H9 (cell line): ENCODE results near the gene AGT. TPM values are rescaled to one million over a fixed set of nuclear protein-coding genes. Genes with fewer than 3 reads are reported as not detected.

Experiments used
- DNase-seq: peaks from one replicate; pipeline ENCODE4 v3.0.0-alpha.2; 2017
- H2AFZ ChIP-seq: one replicate; pipeline ENCODE4 v1.6.1; 2013; ENCODE audit warnings: mild to moderate bottlenecking, low read length, control low read depth, moderate library complexity
- H2AK5ac ChIP-seq: 2 replicates; pipeline ENCODE4 v1.6.1; 2013; ENCODE audit warnings: low read length, control low read depth, mixed read lengths; ENCODE audit not compliant: insufficient read length
- H2BK120ac ChIP-seq: one replicate; pipeline ENCODE4 v1.6.1; 2013; ENCODE audit warnings: low read depth, mild to moderate bottlenecking, low read length, control low read depth, inconsistent platforms; ENCODE audit not compliant: poor library complexity, severe bottlenecking
- H2BK12ac ChIP-seq: 2 replicates; pipeline ENCODE4 v1.6.1; 2013; ENCODE audit warnings: low read length, control low read depth, mixed read lengths, low read depth; ENCODE audit not compliant: insufficient read length
- H2BK15ac ChIP-seq: 2 replicates; pipeline ENCODE4 v1.6.1; 2013; ENCODE audit warnings: low read depth, low read length, control low read depth
- H2BK20ac ChIP-seq: one replicate; pipeline ENCODE4 v1.6.1; 2013; ENCODE audit warnings: low read depth, mild to moderate bottlenecking, low read length, control low read depth, inconsistent platforms; ENCODE audit not compliant: poor library complexity, severe bottlenecking
- H2BK5ac ChIP-seq: 2 replicates; pipeline ENCODE4 v1.6.1; 2013; ENCODE audit warnings: low read length, control low read depth, mixed read lengths; ENCODE audit not compliant: insufficient read length
- H3K14ac ChIP-seq: 2 replicates; pipeline ENCODE4 v1.6.1; 2013; ENCODE audit warnings: low read length, control low read depth; ENCODE audit not compliant: insufficient read depth
- H3K18ac ChIP-seq: 2 replicates; pipeline ENCODE4 v1.6.1; 2013; ENCODE audit warnings: low read depth, mild to moderate bottlenecking, mixed read lengths, low read length, control low read depth; ENCODE audit not compliant: insufficient read length
- H3K23ac ChIP-seq: 2 replicates; pipeline ENCODE4 v1.6.1; 2013; ENCODE audit warnings: low read length, control low read depth, mixed read lengths, low read depth; ENCODE audit not compliant: insufficient read length
- H3K23me2 ChIP-seq: 2 replicates; pipeline ENCODE4 v1.6.1; 2013; ENCODE audit warnings: low read depth, mild to moderate bottlenecking, mixed read lengths, low read length, control low read depth; ENCODE audit not compliant: insufficient read length, poor library complexity, severe bottlenecking
- H3K27ac ChIP-seq: 2 replicates; pipeline ENCODE4 v1.5.1; 2013; ENCODE audit warnings: low read length, control low read depth, mixed read lengths, low read depth; ENCODE audit not compliant: insufficient read length
- H3K27me3 ChIP-seq: 2 replicates; pipeline ENCODE4 v1.6.1; 2013; ENCODE audit warnings: low read length, control low read depth, inconsistent platforms; ENCODE audit not compliant: insufficient read depth
- H3K4ac ChIP-seq: 2 replicates; pipeline ENCODE4 v1.6.1; 2013; ENCODE audit warnings: low read depth, mild to moderate bottlenecking, control low read depth, inconsistent platforms, low read length, moderate library complexity
- H3K4me1 ChIP-seq: 2 replicates; pipeline ENCODE4 v1.6.1; 2013; ENCODE audit warnings: low read length, control low read depth, inconsistent platforms; ENCODE audit not compliant: insufficient read depth
- H3K4me2 ChIP-seq: 2 replicates; pipeline ENCODE4 v1.6.1; 2013; ENCODE audit warnings: low read length, control low read depth, mixed read lengths; ENCODE audit not compliant: insufficient read length, insufficient read depth
- H3K56ac ChIP-seq: 2 replicates; pipeline ENCODE4 v1.6.1; 2013; ENCODE audit warnings: low read depth, mild to moderate bottlenecking, mixed read lengths, low read length, control low read depth; ENCODE audit not compliant: insufficient read length
- H3K79me1 ChIP-seq: 2 replicates; pipeline ENCODE4 v1.6.1; 2013; ENCODE audit warnings: low read depth, mild to moderate bottlenecking, moderate library complexity, low read length, control low read depth, inconsistent platforms; ENCODE audit not compliant: insufficient read depth, poor library complexity, severe bottlenecking
- H3K79me2 ChIP-seq: 2 replicates; pipeline ENCODE4 v1.6.1; 2013; ENCODE audit warnings: low read length, control low read depth, inconsistent platforms; ENCODE audit not compliant: insufficient read depth
- H3K9ac ChIP-seq: 2 replicates; pipeline ENCODE4 v1.6.1; 2013; ENCODE audit warnings: low read length, control low read depth, mixed read lengths; ENCODE audit not compliant: insufficient read length; ENCODE audit errors: extremely low read depth
- H3K9me3 ChIP-seq: one replicate; pipeline ENCODE4 v1.6.1; 2013; ENCODE audit warnings: low read depth, low read length, inconsistent platforms; ENCODE audit not compliant: control insufficient read depth
- H3T11ph ChIP-seq: one replicate; pipeline ENCODE4 v1.6.1; 2013; ENCODE audit warnings: mild to moderate bottlenecking, low read length, control low read depth, inconsistent platforms
- H4K20me1 ChIP-seq: one replicate; pipeline ENCODE4 v1.6.1; 2013; ENCODE audit not compliant: control insufficient read depth, insufficient read length, insufficient read depth
- H4K5ac ChIP-seq: 2 replicates; pipeline ENCODE4 v1.6.1; 2013; ENCODE audit warnings: low read depth, mild to moderate bottlenecking, mixed read lengths, low read length, control low read depth; ENCODE audit not compliant: insufficient read length
- H4K8ac ChIP-seq: replicated peaks from 2 replicates; pipeline ENCODE4 v1.6.1; 2013; ENCODE audit warnings: low read length, control low read depth, mixed read lengths, low read depth; ENCODE audit not compliant: insufficient read length
- H4K91ac ChIP-seq: 2 replicates; pipeline ENCODE4 v1.6.1; 2013; ENCODE audit warnings: low read depth, mild to moderate bottlenecking, moderate library complexity, mixed read lengths, low read length, control low read depth; ENCODE audit not compliant: insufficient read length
- H3K27ac Mint-ChIP-seq, 3 experiments: 2 replicates in 2 of 3; 3 replicates in 1 of 3; pipeline ENCODE4 v1.8.0; 2020 to 2021; ENCODE audit warnings: mixed read lengths in 3 of 3, mild to moderate bottlenecking in 1 of 3, moderate library complexity in 1 of 3
- H3K27me3 Mint-ChIP-seq: 2 replicates; pipeline ENCODE4 v1.8.0; 2021; ENCODE audit warnings: low read depth, mild to moderate bottlenecking, moderate library complexity, mixed read lengths
- H3K36me3 Mint-ChIP-seq, 3 experiments: 2 replicates in 2 of 3; 3 replicates in 1 of 3; pipeline ENCODE4 v1.8.0; 2020 to 2021; ENCODE audit warnings: low read depth in 3 of 3, mixed read lengths in 3 of 3; ENCODE audit not compliant: insufficient read depth in 1 of 3
- H3K4me1 Mint-ChIP-seq, 2 experiments: 2 replicates each; pipeline ENCODE4 v1.8.0; 2020; ENCODE audit warnings: mixed read lengths in 2 of 2
- H3K4me3 Mint-ChIP-seq, 2 experiments: 2 replicates in 1 of 2; 3 replicates in 1 of 2; pipeline ENCODE4 v1.8.0; 2020 to 2021; ENCODE audit warnings: mild to moderate bottlenecking in 2 of 2, mixed read lengths in 2 of 2, moderate library complexity in 1 of 2
- H3K9me3 Mint-ChIP-seq, 2 experiments: 2 replicates in 1 of 2; 3 replicates in 1 of 2; pipeline ENCODE4 v1.8.0; 2020; ENCODE audit warnings: mild to moderate bottlenecking in 2 of 2, mixed read lengths in 2 of 2, moderate library complexity in 1 of 2
- CTCF ChIP-seq: fragments of 200-600 bp; sonication (generic); conservative IDR thresholded peaks from 3 replicates; pipeline ENCODE4 v1.8.0; 2021; ENCODE audit warnings: antibody characterized with exemption, mild to moderate bottlenecking
- WGBS: extraction: QIAGEN DNeasy Blood & Tissue Kit; methylation state at CpG from one replicate; pipeline ENCODE4 v1.1.7; 2013; ENCODE audit warnings: missing lambda C conversion rate, low lambda C conversion rate, mixed read lengths; ENCODE audit not compliant: insufficient read length; ENCODE audit errors: extremely low coverage; 5-methylcytosine and 5-hydroxymethylcytosine counted together
- total RNA-seq: library from RNA; stranded (reverse); gene quantifications from 2 replicates; pipeline ENCODE4 v1.2.1, GENCODE V29; 2021

AGT gene
- total RNA-seq, 1 experiment from 2014 or later = not detected

GRCh38 chr1:230739564-230740290 lies 25.8 kb upstream of the AGT start:
- H3K4me1 ChIP-seq = no peaks in the 10 kb centered on the region
- Mint-ChIP-seq H3K9me3 (peaks cover 5 to 6% of the 10 kb centered on the region in 2 experiments; a peak in 2 of 5 replicates), H3K4me1 (peaks cover under 1 to 12% of the 10 kb centered on the region in 2 experiments), H3K27me3 (peaks cover 13% of the 10 kb centered on the region), H3K27ac (no peak overlapping the region), H3K36me3 (no peaks in the 10 kb centered on the region; a peak in 1 of 7 replicates), H3K4me3 (no peak overlapping the region)
- no peak overlapping the region for H4K91ac ChIP-seq
- H3K23ac ChIP-seq = no peak overlapping the region
- H3K79me1 ChIP-seq = no peaks in the 10 kb centered on the region
- no peak overlapping the region for H4K5ac ChIP-seq
- H2BK20ac ChIP-seq = no peak overlapping the region
- no peaks in the 10 kb centered on the region for H3K23me2 ChIP-seq
- H4K8ac ChIP-seq = no peak overlapping the region
- no peak overlapping the region for H3K9ac ChIP-seq
- H3K27me3 ChIP-seq = no peaks in the 10 kb centered on the region
- no peaks in the 10 kb centered on the region for H4K20me1 ChIP-seq
- H2AFZ ChIP-seq = no peak overlapping the region
- no peak overlapping the region for H3K56ac ChIP-seq
- WGBS = no CpG with 5 or more reads among the region's 12 CpGs
- H2AK5ac ChIP-seq = no peak overlapping the region
- no peaks in the 10 kb centered on the region for H3K79me2 ChIP-seq
- H2BK5ac ChIP-seq = no peak overlapping the region
- no peak for DNase-seq
- no peak overlapping the region for H2BK120ac ChIP-seq
- H2BK12ac ChIP-seq = no peak overlapping the region
- H3T11ph ChIP-seq = no peak overlapping the region
- no peak overlapping the region for H2BK15ac ChIP-seq
- no peak overlapping the region for H3K27ac ChIP-seq
- no peaks in the 10 kb centered on the region for H3K9me3 ChIP-seq
- no peak overlapping the region for H3K18ac ChIP-seq
- H3K14ac ChIP-seq = no peak overlapping the region
- TF ChIP-seq CTCF = no peak
- H3K4me2 ChIP-seq = no peak overlapping the region
- H3K4ac ChIP-seq = no peak overlapping the region
